ENCODE measurements around the gene DRC7.

DRC7 gene

DNA sequence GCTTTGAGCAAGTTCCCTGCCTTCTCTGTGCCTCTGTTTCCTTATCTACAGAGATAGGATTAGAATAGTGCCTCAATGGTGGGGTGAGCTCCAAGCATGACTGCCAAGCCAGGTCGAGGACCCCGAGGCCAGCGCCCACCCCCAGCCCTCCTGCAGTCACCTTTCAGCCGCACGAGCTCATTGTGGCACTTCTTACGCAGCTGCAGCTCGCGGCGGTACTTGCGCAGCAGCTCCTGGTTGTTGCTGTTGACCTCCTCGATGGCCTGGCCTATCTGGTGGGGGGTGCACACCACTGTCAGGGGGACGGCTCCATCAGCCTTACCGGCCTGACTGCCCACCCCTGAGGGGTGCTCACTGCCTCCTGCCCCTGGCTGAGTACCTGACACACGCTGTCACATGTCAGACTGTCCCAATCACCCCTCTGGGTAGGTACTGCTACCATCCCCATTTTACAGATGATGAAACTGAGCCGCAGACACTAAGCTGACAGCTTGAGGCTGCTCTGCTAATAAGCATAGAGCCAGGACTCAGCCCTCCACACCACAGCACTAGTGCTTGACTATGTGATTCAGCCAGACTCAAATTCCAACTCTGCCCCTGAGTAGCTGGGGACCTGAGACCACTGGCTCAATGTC, 72.2 kb downstream of the DRC7 start:
- TF ChIP-seq, protein P1, sequence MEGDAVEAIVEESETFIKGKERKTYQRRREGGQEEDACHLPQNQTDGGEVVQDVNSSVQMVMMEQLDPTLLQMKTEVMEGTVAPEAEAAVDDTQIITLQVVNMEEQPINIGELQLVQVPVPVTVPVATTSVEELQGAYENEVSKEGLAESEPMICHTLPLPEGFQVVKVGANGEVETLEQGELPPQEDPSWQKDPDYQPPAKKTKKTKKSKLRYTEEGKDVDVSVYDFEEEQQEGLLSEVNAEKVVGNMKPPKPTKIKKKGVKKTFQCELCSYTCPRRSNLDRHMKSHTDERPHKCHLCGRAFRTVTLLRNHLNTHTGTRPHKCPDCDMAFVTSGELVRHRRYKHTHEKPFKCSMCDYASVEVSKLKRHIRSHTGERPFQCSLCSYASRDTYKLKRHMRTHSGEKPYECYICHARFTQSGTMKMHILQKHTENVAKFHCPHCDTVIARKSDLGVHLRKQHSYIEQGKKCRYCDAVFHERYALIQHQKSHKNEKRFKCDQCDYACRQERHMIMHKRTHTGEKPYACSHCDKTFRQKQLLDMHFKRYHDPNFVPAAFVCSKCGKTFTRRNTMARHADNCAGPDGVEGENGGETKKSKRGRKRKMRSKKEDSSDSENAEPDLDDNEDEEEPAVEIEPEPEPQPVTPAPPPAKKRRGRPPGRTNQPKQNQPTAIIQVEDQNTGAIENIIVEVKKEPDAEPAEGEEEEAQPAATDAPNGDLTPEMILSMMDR (conservative IDR thresholded peaks at IDR 0.05; ENCODE audit: low read length): no peak
- DNase-seq (ENCODE audit: low read depth): no peak
- no peak overlapping the region for H3K4me3 ChIP-seq (ENCODE audit: low read length)

DNA sequence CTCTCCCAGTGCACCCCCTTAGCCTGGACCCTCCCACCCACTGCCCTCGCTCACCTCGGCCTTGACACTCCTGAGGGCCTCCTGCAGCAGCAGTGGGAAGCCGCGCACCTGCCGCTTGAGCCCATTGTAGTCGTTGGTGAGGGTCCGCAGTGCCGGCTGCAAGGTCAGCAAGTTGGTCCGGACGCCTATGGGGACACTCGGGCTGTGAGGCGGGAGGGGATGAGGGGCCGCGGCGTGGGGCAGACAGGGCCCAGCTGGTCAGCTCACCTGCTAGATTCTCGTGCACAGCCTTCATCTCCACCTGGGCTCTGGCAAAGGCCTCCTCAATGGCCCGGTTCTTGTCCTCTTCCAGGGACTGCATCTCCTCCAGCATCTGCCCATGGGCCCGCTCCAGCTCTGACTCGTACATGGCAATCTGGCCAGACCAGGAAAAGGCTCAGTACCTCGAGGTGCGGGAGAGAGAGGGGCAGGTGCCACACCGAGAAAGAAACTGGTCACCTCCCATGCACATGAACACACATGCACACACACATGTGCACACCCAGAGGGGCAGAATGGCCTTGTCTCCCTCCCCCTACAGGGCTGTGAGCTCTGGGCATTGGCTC, 75.0 kb downstream of the DRC7 start:
- TF ChIP-seq, protein P1 (conservative IDR thresholded peaks at IDR 0.05; ENCODE audit: low read length): no peak
- H3K4me3 ChIP-seq (ENCODE audit: low read length): no peak overlapping the region
- no peak for DNase-seq (ENCODE audit: low read depth)

DNA sequence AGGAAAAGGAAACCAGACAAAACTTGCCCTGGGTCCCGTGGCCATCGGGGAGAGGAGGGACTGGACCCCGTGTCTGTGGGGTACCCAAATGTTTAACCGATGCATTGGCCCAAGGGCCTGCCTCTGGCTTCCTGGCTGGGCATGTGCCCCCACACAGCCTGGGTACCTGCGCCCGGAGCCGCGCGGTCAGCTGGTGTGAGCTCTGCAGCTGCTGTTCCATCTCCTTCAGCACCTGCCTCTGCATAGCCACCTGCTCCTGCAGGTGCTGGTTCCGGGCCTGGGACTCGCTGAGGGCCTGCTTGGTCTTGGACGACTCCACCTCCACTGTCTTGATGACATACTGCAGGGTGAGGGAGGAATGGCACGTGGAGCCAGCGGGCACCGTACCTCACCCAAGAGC, 75.8 kb downstream of the DRC7 start:
- TF ChIP-seq, protein P1 (conservative IDR thresholded peaks at IDR 0.05; ENCODE audit: low read length): no peak
- H3K4me3 ChIP-seq (ENCODE audit: low read length): no peak overlapping the region
- no peak for DNase-seq (ENCODE audit: low read depth)

DNA sequence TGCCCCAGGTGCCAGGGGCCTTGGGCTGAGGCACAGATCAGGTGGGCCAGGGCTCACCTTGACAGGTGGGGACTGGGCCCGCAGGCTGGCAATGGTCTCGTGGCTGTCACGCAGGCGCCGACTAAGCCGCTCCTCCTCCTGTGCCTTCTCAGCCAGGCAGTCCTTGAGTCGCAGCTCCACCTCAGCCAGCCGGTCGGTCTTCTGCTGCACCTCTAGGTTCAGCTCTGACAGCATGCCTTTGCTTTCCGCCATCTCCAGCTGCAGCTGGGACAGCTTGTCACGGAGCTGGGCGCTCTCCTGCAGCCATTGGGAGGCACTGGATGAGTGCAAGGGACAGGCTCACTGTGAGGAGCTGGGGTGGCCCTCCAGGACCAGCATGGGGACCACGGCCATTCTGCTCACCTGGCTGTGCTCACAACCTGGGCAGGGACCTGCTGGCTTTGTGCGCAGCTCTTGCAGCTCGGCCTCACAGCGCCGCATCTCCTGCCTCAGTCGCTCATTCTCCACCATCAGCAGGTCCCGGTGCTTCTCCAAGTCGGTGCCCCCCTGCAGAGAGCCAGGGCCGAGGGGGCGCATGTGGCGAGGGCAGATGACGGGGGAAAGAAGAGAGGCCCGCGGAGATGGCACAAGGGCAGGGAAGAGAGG, 76.7 kb downstream of the DRC7 start:
- TF ChIP-seq, protein P1 (conservative IDR thresholded peaks at IDR 0.05; ENCODE audit: low read length): no peak
- DNase-seq (ENCODE audit: low read depth): no peak
- H3K4me3 ChIP-seq (ENCODE audit: low read length): no peak overlapping the region

DNA sequence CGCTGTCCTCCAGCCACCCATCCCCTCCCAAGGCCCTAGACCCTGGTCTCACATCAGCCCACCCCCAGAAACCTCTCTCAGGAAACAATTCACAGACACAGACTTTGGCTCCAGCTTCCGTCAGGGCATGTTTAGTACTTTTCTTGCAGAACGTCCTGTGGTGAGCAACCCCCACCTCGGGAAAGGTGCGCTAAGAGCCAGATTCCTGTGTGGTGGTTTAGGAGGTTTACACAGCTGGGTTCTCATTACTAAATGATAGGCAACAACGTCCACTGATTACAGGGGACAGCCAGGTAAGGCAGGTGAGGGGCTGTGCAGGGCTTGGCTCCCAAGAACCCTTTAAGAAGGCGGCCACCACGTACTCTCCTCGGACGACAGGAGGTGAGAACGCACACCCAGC, 78.4 kb downstream of the DRC7 start:
- DNase-seq (ENCODE audit: low read depth): no peak
- no peak overlapping the region for H3K4me3 ChIP-seq (ENCODE audit: low read length)
- TF ChIP-seq, protein P1 (conservative IDR thresholded peaks at IDR 0.05; ENCODE audit: low read length): no peak

DNA sequence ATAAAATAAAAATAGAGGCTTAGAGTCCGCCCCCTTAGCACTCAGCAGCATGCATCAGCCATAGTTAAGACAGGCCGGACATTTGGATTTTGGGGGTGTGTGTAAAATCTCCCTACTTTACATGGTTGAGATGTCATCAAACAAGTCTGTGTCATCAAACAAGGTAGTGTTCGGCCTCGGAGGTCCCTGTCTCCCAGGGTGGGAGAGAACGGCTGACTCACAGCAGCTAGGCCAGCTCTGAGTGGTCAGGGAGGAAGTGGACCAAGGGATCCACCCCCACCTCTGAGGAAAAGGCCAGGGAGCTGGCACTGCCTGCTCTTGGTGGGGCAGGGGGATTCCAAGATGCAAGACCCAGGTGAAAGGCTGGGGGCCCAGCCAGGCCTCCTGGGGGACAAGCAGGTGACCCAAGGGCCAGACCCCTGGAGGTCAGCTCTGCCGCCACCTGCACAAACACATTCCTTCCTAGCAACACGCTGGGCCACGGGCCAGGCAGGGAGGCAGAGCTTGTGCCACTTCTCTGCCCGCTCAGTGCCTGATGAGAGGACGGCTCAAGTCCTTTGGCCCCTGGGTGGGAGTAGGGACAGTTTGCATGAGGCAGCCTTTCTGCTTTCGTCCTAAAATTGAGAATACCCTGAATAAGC, 79.2 kb downstream of the DRC7 start:
- DNase-seq (ENCODE audit: low read depth): no peak
- no peak overlapping the region for H3K4me3 ChIP-seq (ENCODE audit: low read length)
- TF ChIP-seq, protein P1 (conservative IDR thresholded peaks at IDR 0.05; ENCODE audit: low read length): no peak
